GM12801 (cell line): ENCODE data around the gene RYR3.

Experiments
- CTCF ChIP-seq: IDR thresholded peaks from one replicate; pipeline ENCODE4 v1.5.1; 2011; ENCODE audit warnings: control low read depth; ENCODE audit not compliant: insufficient read length; ENCODE audit errors: extremely low read depth

RYR3 gene

GRCh38 chr15:33343275-33343674, 32.5 kb downstream of the RYR3 start:
- no peak for TF ChIP-seq CTCF

GRCh38 chr15:33344111-33344510, 33.3 kb downstream of the RYR3 start:
- no peak for TF ChIP-seq CTCF

GRCh38 chr15:33344530-33344929, 33.8 kb downstream of the RYR3 start:
- TF ChIP-seq CTCF: no peak

GRCh38 chr15:33354411-33354810, 43.6 kb downstream of the RYR3 start:
- no peak for TF ChIP-seq CTCF

- no peak for TF ChIP-seq CTCF
These were observed 47.1 kb downstream of the RYR3 start for GRCh38 chr15:33357845-33358244.

GRCh38 chr15:33358306-33358705, 47.5 kb downstream of the RYR3 start:
- no peak for TF ChIP-seq CTCF

GRCh38 chr15:33360886-33361285, 50.1 kb downstream of the RYR3 start:
- TF ChIP-seq CTCF: no peak
